Calu3 (cell line): ENCODE data around the gene NRG3. TPM values are rescaled to one million over a fixed set of nuclear protein-coding genes. Genes with fewer than 3 reads are reported as not detected.

Source experiments
- BruUV-seq: library from RNA; stranded (reverse); fragments of 400-500 nt; replicated peaks from 2 replicates; lab custom pipeline; 2021; lab: Mats Ljungman, UMichigan
- CTCF ChIA-PET: fragments of 300-600 bp; sonication (Branson Sonifier 250); formaldehyde crosslinking; loops from one replicate; lab custom pipeline; 2022; ENCODE audit warnings: antibody characterized with exemption; lab: Charles Lee
- DNase-seq: peaks from one replicate; pipeline ENCODE4 v3.0.0; 2022
- H3K27ac Mint-ChIP-seq: one replicate; pipeline ENCODE4 v1.8.0; 2022; ENCODE audit warnings: mixed read lengths; ENCODE audit not compliant: unreplicated experiment
- H3K27me3 Mint-ChIP-seq: one replicate; pipeline ENCODE4 v1.8.0; 2022; ENCODE audit warnings: mixed read lengths; ENCODE audit not compliant: unreplicated experiment
- H3K36me3 Mint-ChIP-seq: one replicate; pipeline ENCODE4 v1.8.0; 2022; ENCODE audit warnings: mild to moderate bottlenecking, moderate library complexity, mixed read lengths; ENCODE audit not compliant: insufficient read depth, unreplicated experiment
- H3K4me1 Mint-ChIP-seq: one replicate; pipeline ENCODE4 v1.8.0; 2022; ENCODE audit warnings: mild to moderate bottlenecking, low read depth, mixed read lengths; ENCODE audit not compliant: unreplicated experiment
- H3K4me3 Mint-ChIP-seq: one replicate; pipeline ENCODE4 v1.8.0; 2022; ENCODE audit warnings: mild to moderate bottlenecking, low read depth, moderate library complexity, mixed read lengths; ENCODE audit not compliant: unreplicated experiment
- H3K9me3 Mint-ChIP-seq: one replicate; pipeline ENCODE4 v1.8.0; 2022; ENCODE audit warnings: low read depth, mixed read lengths; ENCODE audit not compliant: unreplicated experiment
- CTCF ChIP-seq: fragments of 200-600 bp; IDR thresholded peaks from one replicate; pipeline ENCODE4 v1.8.0; 2022; ENCODE audit warnings: antibody characterized with exemption; ENCODE audit not compliant: unreplicated experiment
- intact Hi-C: fragments of 100-400 bp; cut with micrococcal nuclease; formaldehyde crosslinking; loops from one replicate; pipeline ENCODE4 v1.10.0; 2022; ENCODE audit not compliant: unreplicated experiment
- total RNA-seq: library from RNA; stranded (reverse); gene quantifications from 2 replicates; pipeline ENCODE4 v1.2.3, GENCODE V29; 2022

The NRG3 gene
- total RNA-seq, 1 experiment from 2014 or later: 46.3 TPM

DNA sequence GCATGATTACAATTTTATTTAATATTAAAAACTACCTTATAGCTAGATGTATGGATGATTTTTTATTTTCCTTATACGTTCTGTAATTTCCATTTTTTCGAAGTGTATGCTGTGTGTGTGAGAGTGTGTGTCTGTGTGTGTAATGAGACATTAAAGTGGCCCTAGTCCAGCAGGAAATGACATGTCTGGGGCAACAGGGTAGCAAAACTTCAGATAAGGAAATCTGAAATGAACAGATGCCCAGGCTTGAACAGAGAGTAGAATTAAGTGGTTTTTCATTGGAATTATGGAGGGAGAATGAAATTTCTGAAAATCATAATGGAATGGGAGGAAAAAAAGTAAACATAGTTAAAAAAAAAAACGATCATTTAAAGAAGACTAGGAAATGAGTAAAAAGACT is 200.6 kb downstream of the NRG3 start:
- intact Hi-C loops: no loop called here
- H3K4me3 Mint-ChIP-seq: no peak overlapping the region
- CTCF ChIA-PET: no interaction called here

DNA sequence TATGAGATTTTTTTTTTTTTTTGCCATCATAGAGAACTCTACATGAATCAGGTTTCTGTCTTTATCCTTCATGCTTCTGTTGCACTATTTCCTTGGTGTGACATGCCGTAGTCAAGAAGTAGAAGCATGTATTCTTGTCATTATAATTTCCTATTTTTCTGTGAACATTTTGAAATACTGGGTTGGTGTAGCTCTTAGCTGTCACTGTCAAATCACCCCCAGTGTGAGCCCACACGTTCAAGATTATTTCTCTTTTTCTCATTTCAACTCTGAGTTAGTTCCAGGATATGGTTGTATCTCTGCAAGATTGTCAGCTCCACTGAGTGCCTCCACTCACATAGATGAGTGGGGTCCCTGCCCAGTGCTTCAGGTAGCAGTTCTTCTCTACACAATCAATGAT is 209.5 kb downstream of the NRG3 start:
- Mint-ChIP-seq H3K4me3 (no peak overlapping the region), H3K27me3 (no peaks in the 10 kb centered on the region), H3K4me1 (no peaks in the 10 kb centered on the region), H3K9me3 (no peaks in the 10 kb centered on the region), H3K36me3 (no peaks in the 10 kb centered on the region), H3K27ac (no peak overlapping the region)
- no peak for DNase-seq
- intact Hi-C loops: no loop called here
- no TSS peak for BruUV-seq
- CTCF ChIA-PET: interaction anchor here (0.7 to 1.1 kb wide), 2 partner anchors 11 to 177 kb away, joined by 3 to 4 read pairs; no protein-coding TSS in a partner anchor
- no peak for TF ChIP-seq CTCF

More for the DNA sequence above, 200.6 kb downstream of the NRG3 start:
- Mint-ChIP-seq H3K27ac (no peak overlapping the region), H3K36me3 (no peaks in the 10 kb centered on the region), H3K9me3 (no peaks in the 10 kb centered on the region), H3K4me1 (no peaks in the 10 kb centered on the region), H3K27me3 (no peaks in the 10 kb centered on the region)
- no peak for DNase-seq
- no peak for TF ChIP-seq CTCF
- no TSS peak for BruUV-seq

- BruUV-seq: no TSS peak
- no peak for DNase-seq
- no peak for TF ChIP-seq CTCF
- Mint-ChIP-seq H3K36me3 (no peaks in the 10 kb centered on the region), H3K4me3 (no peak overlapping the region), H3K9me3 (no peaks in the 10 kb centered on the region), H3K27ac (no peak overlapping the region), H3K27me3 (no peaks in the 10 kb centered on the region), H3K4me1 (no peaks in the 10 kb centered on the region)
- CTCF ChIA-PET: interaction anchor here (0.7 to 1.1 kb wide), 2 partner anchors 11 to 177 kb away, joined by 3 to 4 read pairs; no protein-coding TSS in a partner anchor
- intact Hi-C loops: no loop called here
These were observed 209.9 kb downstream of the NRG3 start for GRCh38 chr10:82084904-82085303.

- intact Hi-C loops: no loop called here
- Mint-ChIP-seq H3K27ac (no peak overlapping the region), H3K4me1 (no peaks in the 10 kb centered on the region), H3K36me3 (no peaks in the 10 kb centered on the region), H3K4me3 (no peak overlapping the region), H3K27me3 (no peaks in the 10 kb centered on the region), H3K9me3 (no peaks in the 10 kb centered on the region)
- no peak for TF ChIP-seq CTCF
- BruUV-seq: no TSS peak
- no peak for DNase-seq
- CTCF ChIA-PET: no interaction called here
These were observed 214.3 kb downstream of the NRG3 start for GRCh38 chr10:82089327-82089726.
